BLaER1 treated with 17β-estradiol and CSF1 and Interleukin-3, amounts not matched to agents 10 nM and 100 nM (cell line): ENCODE results near the gene FXYD6.

Experiments
- H3K27ac ChIP-seq, 11 experiments: shearing (Covaris generic); formaldehyde crosslinking; 2 replicates each; pipeline ENCODE4 v1.8.1; 2022
- H3K27me3 ChIP-seq, 11 experiments: shearing (Covaris generic); formaldehyde crosslinking; 2 replicates each; pipeline ENCODE4 v1.8.1; 2022
- H3K36me3 ChIP-seq, 11 experiments: shearing (Covaris generic); formaldehyde crosslinking; 2 replicates each; pipeline ENCODE4 v1.8.1; 2022
- H3K4me1 ChIP-seq, 10 experiments: shearing (Covaris generic); formaldehyde crosslinking; 2 replicates each; pipeline ENCODE4 v1.8.1; 2022
- H3K4me2 ChIP-seq, 11 experiments: shearing (Covaris generic); formaldehyde crosslinking; 2 replicates each; pipeline ENCODE4 v1.8.1; 2022
- H3K4me3 ChIP-seq, 10 experiments: shearing (Covaris generic); formaldehyde crosslinking; 2 replicates each; pipeline ENCODE4 v1.8.1; 2022
- H3K9ac ChIP-seq, 11 experiments: shearing (Covaris generic); formaldehyde crosslinking; 2 replicates each; pipeline ENCODE4 v1.8.1; 2022
- H3K9me3 ChIP-seq, 11 experiments: shearing (Covaris generic); formaldehyde crosslinking; replicated peaks in 1 of 11; 2 replicates each; pipeline ENCODE4 v1.8.1; 2022
- H4K20me1 ChIP-seq, 11 experiments: shearing (Covaris generic); formaldehyde crosslinking; 2 replicates each; pipeline ENCODE4 v1.8.1; 2022
- Cebpa-rat ChIP-seq, 11 experiments: shearing (Covaris generic); IDR thresholded peaks; 2 replicates each; pipeline ENCODE4 v1.8.1; 2022

Gene FXYD6

GRCh38 chr11:117836077-117836960, 40.1 kb downstream of the FXYD6 start:
- H3K36me3 ChIP-seq = no peaks in the 10 kb centered on the region
- H4K20me1 ChIP-seq = no peaks in the 10 kb centered on the region
- H3K27me3 ChIP-seq = no peaks in the 10 kb centered on the region
- TF ChIP-seq Cebpa-rat (IDR thresholded peaks at IDR 0.05) = peak in 7 of 11 experiments; percentile 60 to 77 (median 75); a peak in 11 of 22 replicates
- peak overlapping the region in 5 of 10 experiments; percentile 11 to 57 (median 42); a peak in 7 of 20 replicates for H3K4me3 ChIP-seq
- peak overlapping the region in 9 of 11 experiments; percentile 32 to 64 (median 51); a peak in 17 of 22 replicates for H3K27ac ChIP-seq
- H3K9ac ChIP-seq = peak overlapping the region in 6 of 11 experiments; percentile 1 to 25 (median 18); a peak in 7 of 22 replicates
- H3K9me3 ChIP-seq = no peaks in the 10 kb centered on the region
- peaks cover 78 to 100% (median 93%) of the 10 kb centered on the region in 10 experiments for H3K4me1 ChIP-seq
- H3K4me2 ChIP-seq = peak overlapping the region; percentile 68 to 98 (median 88)

- H3K27me3 ChIP-seq = no peaks in the 10 kb centered on the region
- peak overlapping the region in 1 of 10 experiments; percentile 57; a peak in 2 of 20 replicates for H3K4me3 ChIP-seq
- peak overlapping the region; percentile 68 to 98 (median 88) for H3K4me2 ChIP-seq
- no peaks in the 10 kb centered on the region for H3K9me3 ChIP-seq
- TF ChIP-seq Cebpa-rat (IDR thresholded peaks at IDR 0.05) = no peak
- H3K27ac ChIP-seq = peak overlapping the region in 8 of 11 experiments; percentile 38 to 56 (median 48); a peak in 14 of 22 replicates
- H3K9ac ChIP-seq = no peak overlapping the region; a peak in 1 of 22 replicates
- H4K20me1 ChIP-seq = no peaks in the 10 kb centered on the region
- H3K4me1 ChIP-seq = peaks cover 78 to 100% (median 97%) of the 10 kb centered on the region in 10 experiments
- H3K36me3 ChIP-seq = no peaks in the 10 kb centered on the region
Observed at GRCh38 chr11:117835576-117835975, 40.9 kb downstream of the FXYD6 start.

- no peak for TF ChIP-seq Cebpa-rat (IDR thresholded peaks at IDR 0.05)
- Histone ChIP-seq H3K27me3 (no peaks in the 10 kb centered on the region), H3K36me3 (no peaks in the 10 kb centered on the region), H3K4me3 (no peak overlapping the region), H3K9ac (peak overlapping the region in 1 of 11 experiments; percentile 15; a peak in 2 of 22 replicates), H3K4me1 (peaks cover 79 to 100% (median 97%) of the 10 kb centered on the region in 10 experiments), H3K4me2 (peak overlapping the region; percentile 68 to 98 (median 88)), H3K9me3 (no peaks in the 10 kb centered on the region), H4K20me1 (no peaks in the 10 kb centered on the region), H3K27ac (peak overlapping the region in 7 of 11 experiments; percentile 38 to 56 (median 47); a peak in 12 of 22 replicates)
Observed at GRCh38 chr11:117834838-117835443, 41.5 kb downstream of the FXYD6 start.

GRCh38 chr11:117834068-117834810, 42.2 kb downstream of the FXYD6 start:
- no peaks in the 10 kb centered on the region for H3K9me3 ChIP-seq
- peak overlapping the region; percentile 68 to 98 (median 88) for H3K4me2 ChIP-seq
- H3K36me3 ChIP-seq = no peaks in the 10 kb centered on the region
- peaks cover 81 to 100% (median 97%) of the 10 kb centered on the region in 10 experiments for H3K4me1 ChIP-seq
- no peak overlapping the region for H3K9ac ChIP-seq
- no peak for TF ChIP-seq Cebpa-rat (IDR thresholded peaks at IDR 0.05)
- H3K4me3 ChIP-seq = no peak overlapping the region
- H3K27me3 ChIP-seq = no peaks in the 10 kb centered on the region
- H3K27ac ChIP-seq = peak overlapping the region in 4 of 11 experiments; percentile 33 to 56 (median 42); a peak in 4 of 22 replicates
- H4K20me1 ChIP-seq = no peaks in the 10 kb centered on the region

GRCh38 chr11:117833401-117833891, 43.0 kb downstream of the FXYD6 start:
- Histone ChIP-seq H3K4me3 (no peak overlapping the region), H3K27me3 (no peaks in the 10 kb centered on the region), H3K4me2 (peak overlapping the region; percentile 3 to 98 (median 88); a peak in 21 of 22 replicates), H3K9me3 (no peaks in the 10 kb centered on the region), H3K4me1 (peaks cover 82 to 100% (median 99%) of the 10 kb centered on the region in 10 experiments), H3K27ac (peak overlapping the region in 3 of 11 experiments; percentile 24 to 54 (median 33); a peak in 3 of 22 replicates), H3K9ac (no peak overlapping the region), H3K36me3 (no peaks in the 10 kb centered on the region), H4K20me1 (no peaks in the 10 kb centered on the region)
- TF ChIP-seq Cebpa-rat (IDR thresholded peaks at IDR 0.05) = no peak

- H3K4me2 ChIP-seq = peak overlapping the region in 10 of 11 experiments; percentile 76 to 98 (median 88); a peak in 19 of 22 replicates
- no peaks in the 10 kb centered on the region for H3K36me3 ChIP-seq
- H3K27me3 ChIP-seq = no peaks in the 10 kb centered on the region
- H3K4me1 ChIP-seq = peaks cover 83 to 100% (median 99%) of the 10 kb centered on the region in 10 experiments
- H3K9me3 ChIP-seq = no peaks in the 10 kb centered on the region
- no peak overlapping the region for H3K4me3 ChIP-seq
- peak overlapping the region in 2 of 11 experiments; percentile 47 to 54; a peak in 3 of 22 replicates for H3K27ac ChIP-seq
- TF ChIP-seq Cebpa-rat (IDR thresholded peaks at IDR 0.05) = no peak
- no peak overlapping the region for H3K9ac ChIP-seq
- no peaks in the 10 kb centered on the region for H4K20me1 ChIP-seq
Observed at GRCh38 chr11:117832511-117832910, 43.9 kb downstream of the FXYD6 start.

- Histone ChIP-seq H3K4me2 (peak overlapping the region; percentile 75 to 98 (median 88)), H3K27me3 (no peaks in the 10 kb centered on the region), H3K27ac (peak overlapping the region in 3 of 11 experiments; percentile 11 to 54 (median 47); a peak in 4 of 22 replicates), H3K36me3 (no peaks in the 10 kb centered on the region), H3K4me3 (no peak overlapping the region), H3K9ac (peak overlapping the region in 1 of 11 experiments; percentile 53; a peak in 1 of 22 replicates), H4K20me1 (no peaks in the 10 kb centered on the region), H3K9me3 (no peaks in the 10 kb centered on the region), H3K4me1 (peaks cover 80 to 100% (median 99%) of the 10 kb centered on the region in 10 experiments)
- no peak for TF ChIP-seq Cebpa-rat (IDR thresholded peaks at IDR 0.05)
Observed at GRCh38 chr11:117831661-117832415, 44.6 kb downstream of the FXYD6 start.
